Epithelial cell of proximal tubule (primary cell): ENCODE data around the gene CLEC17A. TPM values are rescaled to one million over a fixed set of nuclear protein-coding genes. Genes with fewer than 3 reads are reported as not detected.

ENCODE experiments used
- DNase-seq: peaks from one replicate; pipeline ENCODE4 v3.0.0-alpha.2; 2011; ENCODE audit warnings: low read depth
- H3K4me3 ChIP-seq: 2 replicates; pipeline ENCODE4 v1.5.1; 2011; ENCODE audit warnings: low read depth, mild to moderate bottlenecking, low read length
- total RNA-seq: library from RNA; depleted of rRNA; stranded (reverse); fragments of >200 nt; gene quantifications from 2 replicates; pipeline ENCODE4 v1.2.3, GENCODE V29; 2015
- TF ChIP-seq, protein P1 (sequence below): conservative IDR thresholded peaks from 2 replicates; pipeline ENCODE4 v1.5.1; 2012; ENCODE audit warnings: low read depth, mild to moderate bottlenecking, low read length

The CLEC17A gene
- total RNA-seq, 1 donor from 2014 or later: not detected

DNA sequence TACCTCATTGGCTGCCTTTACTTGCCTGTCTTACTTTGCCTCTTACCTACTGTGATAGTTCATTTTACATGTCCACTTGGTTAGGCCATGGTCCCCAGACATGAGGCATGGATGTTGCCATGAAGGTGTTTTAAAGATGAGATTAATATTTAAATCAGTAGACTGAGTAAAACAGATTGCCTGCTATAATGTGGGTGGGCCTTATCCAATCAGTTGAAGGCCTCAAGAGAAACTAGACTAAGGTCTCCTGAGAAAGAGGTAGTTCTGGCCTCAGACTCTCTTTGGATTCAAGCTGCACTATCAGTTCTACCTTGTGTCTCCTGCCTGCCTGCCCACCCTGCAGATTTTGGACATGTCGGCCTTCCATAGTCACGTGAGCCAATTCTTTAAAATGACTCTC lies 65.6 kb downstream of the CLEC17A start:
- DNase-seq: no peak
- TF ChIP-seq, protein P1, sequence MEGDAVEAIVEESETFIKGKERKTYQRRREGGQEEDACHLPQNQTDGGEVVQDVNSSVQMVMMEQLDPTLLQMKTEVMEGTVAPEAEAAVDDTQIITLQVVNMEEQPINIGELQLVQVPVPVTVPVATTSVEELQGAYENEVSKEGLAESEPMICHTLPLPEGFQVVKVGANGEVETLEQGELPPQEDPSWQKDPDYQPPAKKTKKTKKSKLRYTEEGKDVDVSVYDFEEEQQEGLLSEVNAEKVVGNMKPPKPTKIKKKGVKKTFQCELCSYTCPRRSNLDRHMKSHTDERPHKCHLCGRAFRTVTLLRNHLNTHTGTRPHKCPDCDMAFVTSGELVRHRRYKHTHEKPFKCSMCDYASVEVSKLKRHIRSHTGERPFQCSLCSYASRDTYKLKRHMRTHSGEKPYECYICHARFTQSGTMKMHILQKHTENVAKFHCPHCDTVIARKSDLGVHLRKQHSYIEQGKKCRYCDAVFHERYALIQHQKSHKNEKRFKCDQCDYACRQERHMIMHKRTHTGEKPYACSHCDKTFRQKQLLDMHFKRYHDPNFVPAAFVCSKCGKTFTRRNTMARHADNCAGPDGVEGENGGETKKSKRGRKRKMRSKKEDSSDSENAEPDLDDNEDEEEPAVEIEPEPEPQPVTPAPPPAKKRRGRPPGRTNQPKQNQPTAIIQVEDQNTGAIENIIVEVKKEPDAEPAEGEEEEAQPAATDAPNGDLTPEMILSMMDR: no peak
- no peak overlapping the region for H3K4me3 ChIP-seq

- TF ChIP-seq, protein P1: no peak
- H3K4me3 ChIP-seq: no peak overlapping the region
- no peak for DNase-seq
Observed at GRCh38 chr19:14649020-14649419, 66.1 kb downstream of the CLEC17A start.

- DNase-seq: no peak
- H3K4me3 ChIP-seq: no peak overlapping the region
- TF ChIP-seq, protein P1: no peak
Observed at GRCh38 chr19:14650161-14650560, 67.3 kb downstream of the CLEC17A start.

DNA sequence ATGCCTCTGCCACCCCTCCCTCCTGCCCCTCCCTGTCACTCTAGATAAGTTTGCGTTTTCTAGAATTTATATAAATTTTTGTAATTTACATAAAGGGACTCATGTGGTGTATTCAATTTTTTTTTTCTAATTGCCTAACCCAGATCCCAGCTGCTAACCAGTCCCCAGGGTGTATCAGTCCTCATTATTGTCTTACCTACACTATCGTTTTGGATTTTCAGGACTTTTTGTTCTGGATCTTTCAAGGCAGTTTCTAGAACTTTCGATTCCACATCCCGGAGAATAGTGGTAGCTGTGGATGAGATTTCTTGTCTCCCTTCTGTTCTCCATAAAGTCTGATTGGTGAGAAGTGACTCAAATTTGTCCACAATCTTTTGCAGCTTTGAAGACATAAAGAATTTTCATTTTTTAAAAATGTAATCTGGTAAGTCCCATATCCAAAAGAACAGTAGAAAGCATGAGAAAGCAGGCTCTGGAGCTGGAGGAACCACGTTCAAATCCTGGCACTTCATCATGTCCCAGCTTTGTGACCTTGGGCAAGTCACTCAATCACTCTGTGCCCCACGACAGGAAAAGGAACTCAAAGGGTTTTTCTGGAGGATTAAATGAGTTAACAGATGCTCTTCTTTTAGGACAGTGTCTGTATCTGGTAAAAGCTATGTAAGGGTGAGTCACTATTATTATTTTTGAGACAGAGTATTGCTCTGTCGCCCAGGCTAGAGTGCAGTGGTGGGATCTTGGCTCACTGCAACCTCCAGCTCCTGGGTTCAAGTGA lies 72.1 kb downstream of the CLEC17A start:
- no peak overlapping the region for H3K4me3 ChIP-seq
- TF ChIP-seq, protein P1: no peak

GRCh38 chr19:14655726-14656125 lies 72.8 kb downstream of the CLEC17A start:
- DNase-seq: no peak
- H3K4me3 ChIP-seq: no peak overlapping the region
- TF ChIP-seq, protein P1: no peak

More for the DNA sequence above, 72.1 kb downstream of the CLEC17A start:
- DNase-seq: no peak

DNA sequence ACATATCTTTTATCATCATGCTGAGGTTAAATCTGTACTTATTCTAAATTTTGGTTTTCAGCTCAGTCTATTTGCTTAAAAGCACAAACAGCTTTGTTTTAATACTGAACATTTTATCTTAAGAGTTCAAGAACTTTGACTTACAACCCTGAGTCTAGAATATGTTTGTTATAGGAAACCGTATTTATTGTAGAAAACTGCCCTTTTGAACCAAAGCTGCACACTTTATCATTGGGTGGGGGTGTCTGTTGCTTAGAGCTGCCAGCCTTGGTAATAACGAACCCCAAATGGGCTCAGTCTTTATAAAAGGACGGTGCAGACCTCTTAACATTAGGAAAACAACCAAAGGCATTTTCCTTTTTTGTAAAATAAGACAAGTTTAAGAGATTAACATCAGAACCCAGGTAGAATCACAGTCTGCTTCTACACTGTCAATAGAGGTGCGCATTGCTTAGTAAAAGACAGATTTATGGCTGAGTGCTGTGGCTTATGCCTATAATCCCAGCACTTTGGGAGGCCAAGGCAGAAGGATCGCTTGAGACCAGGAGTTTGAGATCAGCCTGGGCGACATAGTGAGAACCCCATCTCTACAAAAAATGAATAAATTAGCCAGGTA lies 77.1 kb downstream of the CLEC17A start:
- H3K4me3 ChIP-seq: no peak overlapping the region

More for the DNA sequence above, 77.1 kb downstream of the CLEC17A start:
- TF ChIP-seq, protein P1: no peak
- no peak for DNase-seq
